ENCODE data around the gene RARB.

DNA sequence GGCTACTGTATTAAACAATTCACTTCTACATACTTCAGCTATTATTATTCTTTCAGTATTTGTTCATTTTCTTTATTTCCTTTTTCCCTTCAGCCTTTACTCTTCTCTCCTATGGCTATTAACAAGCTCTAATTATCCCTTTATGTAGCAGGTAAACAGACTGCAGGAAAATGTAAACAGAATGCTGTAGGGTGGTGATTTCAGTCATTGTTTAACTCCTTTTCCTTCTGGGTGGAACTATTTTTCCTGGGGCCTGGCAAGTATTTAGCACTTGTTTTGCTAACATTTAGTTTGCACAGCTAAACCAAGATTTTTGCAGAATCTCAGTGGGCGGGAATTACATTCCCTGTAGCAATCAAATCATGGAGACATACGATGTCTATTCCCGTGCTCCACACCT is 14.4 kb downstream of the RARB start:
- TF ChIP-seq EZH2 (IDR thresholded peaks at IDR 0.05) (no peak), EZH2phosphoT487 (IDR thresholded peaks at IDR 0.05) (no peak), CTCF (IDR thresholded peaks at IDR 0.05) (no peak)
